Spleen (tissue), 7 donors: ENCODE data around the gene DENND1A.
"Not testable (repeated sequence)": the region's sequence is repeated elsewhere in the genome, so short reads cannot be mapped to it uniquely, and the experiment has no call there.

Experiments
- CTCF ChIP-seq, 11 experiments: fragments of 200-600 bp in 7 of 11; fragments of 450-650 bp in 4 of 11; sonication (generic) in 4 of 11; IDR thresholded peaks in 8 of 11; conservative IDR thresholded peaks in 3 of 11; 1 replicate in 7 of 11; 2 replicates in 4 of 11; pipeline versions ENCODE4 v1.4.0 to v1.8.0; 2016 to 2021; ENCODE audit warnings: antibody characterized with exemption in 11 of 11, inconsistent platforms in 4 of 11, mild to moderate bottlenecking in 1 of 11
- POLR2A ChIP-seq, 3 donors: fragments of 450-650 bp; IDR thresholded peaks; one replicate each; pipeline ENCODE4 v1.5.1; 2017; ENCODE audit warnings: antibody characterized with exemption in 3 of 3, mild to moderate bottlenecking in 1 of 3
- donor health status: DM: no; HTN: no; CAD: no; lungs with moderate emphysema.
- donor health status: DM: no; HTN: no; CAD: no.
- donor health status: DM: no; HTN: no; CAD: no.

DNA sequence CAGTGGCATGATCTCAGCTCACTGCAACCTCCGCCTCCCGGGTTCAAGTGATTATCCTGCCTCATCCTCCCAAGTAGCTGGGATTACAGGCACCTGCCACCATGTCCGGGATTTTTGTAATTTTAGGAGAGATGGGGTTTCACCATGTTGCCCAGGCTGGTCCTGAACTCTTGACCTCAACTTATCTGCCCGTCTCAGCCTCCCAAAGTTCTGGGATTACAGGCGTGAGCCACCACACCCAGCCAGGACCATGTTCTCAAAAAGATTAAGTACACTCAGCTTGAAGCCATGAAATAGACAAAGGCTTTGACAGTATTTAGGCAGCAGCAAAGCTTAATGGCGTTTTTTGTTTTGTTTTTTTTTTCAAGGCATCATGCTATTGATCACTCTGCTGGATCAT is 44.1 kb downstream of the DENND1A start:
- TF ChIP-seq CTCF (IDR thresholded peaks at IDR 0.05 in 8 of 11, conservative IDR thresholded peaks at IDR 0.05 in 3 of 11); POLR2A (IDR thresholded peaks at IDR 0.05): not testable (repeated sequence)
